CD14-positive monocyte (primary cell): ENCODE results near the gene C14orf39. TPM values are rescaled to one million over a fixed set of nuclear protein-coding genes. Genes with fewer than 3 reads are reported as not detected.
A peak's percentile ranks its signal among the peaks of the same experiment; 100 is the strongest.

Experiments used
- DNase-seq, 3 donors: peaks; one replicate each; pipeline ENCODE4 v3.0.0-alpha.2; 2011 to 2022
- H2AFZ ChIP-seq: 2 replicates; pipeline ENCODE4 v1.6.0; 2012; ENCODE audit warnings: mild to moderate bottlenecking, low read depth, low read length, inconsistent platforms; ENCODE audit not compliant: insufficient read depth, poor library complexity, severe bottlenecking
- H3K27ac ChIP-seq, 2 donors: 1 replicate in 1 of 2; 2 replicates in 1 of 2; pipeline ENCODE4 v1.5.1; 2012 to 2013; ENCODE audit warnings: low read length in 2 of 2, control low read depth in 1 of 2, inconsistent platforms in 1 of 2, low read depth in 1 of 2, mild to moderate bottlenecking in 1 of 2
- H3K27me3 ChIP-seq, 2 donors: one replicate each; pipeline versions ENCODE4 v1.6.0 to v1.6.1; 2011 to 2013; ENCODE audit warnings: low read length in 2 of 2; ENCODE audit not compliant: control insufficient read depth in 2 of 2, insufficient read depth in 2 of 2
- H3K36me3 ChIP-seq, 2 donors: replicated peaks in 1 of 2; 1 replicate in 1 of 2; 2 replicates in 1 of 2; pipeline versions ENCODE4 v1.5.1 to v1.6.1; 2012 to 2013; ENCODE audit warnings: low read length in 2 of 2, control low read depth in 1 of 2, inconsistent platforms in 1 of 2, mild to moderate bottlenecking in 1 of 2; ENCODE audit not compliant: insufficient read depth in 2 of 2, control insufficient read depth in 1 of 2
- H3K4me1 ChIP-seq, 2 donors: 1 replicate in 1 of 2; 2 replicates in 1 of 2; pipeline versions ENCODE4 v1.5.1 to v1.6.1; 2012 to 2013; ENCODE audit warnings: low read length in 2 of 2, control low read depth in 1 of 2, inconsistent platforms in 1 of 2, mild to moderate bottlenecking in 1 of 2, moderate library complexity in 1 of 2; ENCODE audit not compliant: insufficient read depth in 2 of 2, control insufficient read depth in 1 of 2
- H3K4me2 ChIP-seq: replicated peaks from 2 replicates; pipeline ENCODE3; 2012; ENCODE audit warnings: low read length, moderate library complexity, mild to moderate bottlenecking; ENCODE audit not compliant: poor library complexity, severe bottlenecking; ENCODE audit errors: extremely low read depth
- H3K4me3 ChIP-seq, 3 experiments: fragments of 200-600 bp in 1 of 3; sonication (generic) in 1 of 3; replicated peaks in 1 of 3; 1 replicate in 2 of 3; 2 replicates in 1 of 3; pipeline ENCODE4 v1.5.1; 2011 to 2013; ENCODE audit warnings: low read length in 3 of 3, mild to moderate bottlenecking in 3 of 3, control low read depth in 2 of 3, low read depth in 2 of 3, inconsistent platforms in 1 of 3, moderate library complexity in 1 of 3
- H3K79me2 ChIP-seq: 2 replicates; pipeline ENCODE4 v1.6.0; 2012; ENCODE audit warnings: mild to moderate bottlenecking, control low read depth, inconsistent platforms, low read length, moderate library complexity; ENCODE audit not compliant: insufficient read depth
- H3K9ac ChIP-seq: 2 replicates; pipeline ENCODE4 v1.6.0; 2017; ENCODE audit warnings: low read length, mild to moderate bottlenecking; ENCODE audit not compliant: insufficient read depth, poor library complexity, severe bottlenecking
- H3K9me3 ChIP-seq, 2 donors: replicated peaks in 1 of 2; 1 replicate in 1 of 2; 2 replicates in 1 of 2; pipeline versions ENCODE4 v1.5.1 to v1.6.1; 2012 to 2013; ENCODE audit warnings: low read length in 2 of 2, control low read depth in 1 of 2; ENCODE audit not compliant: control insufficient read depth in 1 of 2, insufficient read depth in 1 of 2
- H4K20me1 ChIP-seq: 2 replicates; pipeline ENCODE4 v1.6.0; 2012; ENCODE audit warnings: mild to moderate bottlenecking, low read length, control low read depth, moderate library complexity; ENCODE audit not compliant: insufficient read depth
- H3K27ac Mint-ChIP-seq, 7 donors: one replicate each; pipeline ENCODE4 v1.8.0; 2020; ENCODE audit warnings: mild to moderate bottlenecking in 7 of 7, mixed read lengths in 7 of 7, moderate library complexity in 6 of 7, inconsistent platforms in 2 of 7
- H3K27me3 Mint-ChIP-seq, 3 donors: one replicate each; pipeline ENCODE4 v1.8.0; 2021 to 2022; ENCODE audit warnings: low read depth in 3 of 3, mild to moderate bottlenecking in 3 of 3, mixed read lengths in 3 of 3, moderate library complexity in 3 of 3, inconsistent platforms in 1 of 3
- H3K36me3 Mint-ChIP-seq, 2 donors: one replicate each; pipeline ENCODE4 v1.8.0; 2020; ENCODE audit warnings: mixed read lengths in 2 of 2, inconsistent platforms in 1 of 2, mild to moderate bottlenecking in 1 of 2
- H3K4me1 Mint-ChIP-seq: one replicate; pipeline ENCODE4 v1.8.0; 2020; ENCODE audit warnings: mild to moderate bottlenecking, mixed read lengths
- H3K4me3 Mint-ChIP-seq, 2 donors: one replicate each; pipeline ENCODE4 v1.8.0; 2020; ENCODE audit warnings: mild to moderate bottlenecking in 2 of 2, mixed read lengths in 2 of 2, moderate library complexity in 1 of 2
- H3K9me3 Mint-ChIP-seq, 7 donors: one replicate each; pipeline ENCODE4 v1.8.0; 2020 to 2022; ENCODE audit warnings: mixed read lengths in 7 of 7, mild to moderate bottlenecking in 6 of 7, moderate library complexity in 6 of 7, inconsistent platforms in 2 of 7
- WGBS: methylation state at CpG from one replicate; pipeline ENCODE4 v1.1.5; 2013; ENCODE audit warnings: missing lambda C conversion rate; ENCODE audit not compliant: insufficient coverage; 5-methylcytosine and 5-hydroxymethylcytosine counted together
- intact Hi-C, 2 donors: fragments of 100-400 bp; cut with micrococcal nuclease; formaldehyde crosslinking; loops; one replicate each; pipeline versions ENCODE4 v1.15.0 to v1.15.1; 2023
- polyA plus RNA-seq, 3 donors: library from polyadenylated mRNA; depleted of rRNA in 1 of 3; unstranded in 2 of 3; stranded (reverse) in 1 of 3; fragments of 300-500 nt in 2 of 3; fragments of >200 nt in 1 of 3; fragmentation: Illumina TruSeq in 2 of 3; gene quantifications; 1 replicate in 2 of 3; 2 replicates in 1 of 3; pipeline ENCODE4 v1.2.3, GENCODE V29; 2012 to 2021
- TF ChIP-seq, protein P1 (sequence below): fragments of 200-600 bp; IDR thresholded peaks from one replicate; pipeline ENCODE4 v1.8.0; 2022; ENCODE audit warnings: antibody characterized with exemption, mild to moderate bottlenecking

Gene C14orf39
- polyA plus RNA-seq, 3 donors, result not detected

DNA sequence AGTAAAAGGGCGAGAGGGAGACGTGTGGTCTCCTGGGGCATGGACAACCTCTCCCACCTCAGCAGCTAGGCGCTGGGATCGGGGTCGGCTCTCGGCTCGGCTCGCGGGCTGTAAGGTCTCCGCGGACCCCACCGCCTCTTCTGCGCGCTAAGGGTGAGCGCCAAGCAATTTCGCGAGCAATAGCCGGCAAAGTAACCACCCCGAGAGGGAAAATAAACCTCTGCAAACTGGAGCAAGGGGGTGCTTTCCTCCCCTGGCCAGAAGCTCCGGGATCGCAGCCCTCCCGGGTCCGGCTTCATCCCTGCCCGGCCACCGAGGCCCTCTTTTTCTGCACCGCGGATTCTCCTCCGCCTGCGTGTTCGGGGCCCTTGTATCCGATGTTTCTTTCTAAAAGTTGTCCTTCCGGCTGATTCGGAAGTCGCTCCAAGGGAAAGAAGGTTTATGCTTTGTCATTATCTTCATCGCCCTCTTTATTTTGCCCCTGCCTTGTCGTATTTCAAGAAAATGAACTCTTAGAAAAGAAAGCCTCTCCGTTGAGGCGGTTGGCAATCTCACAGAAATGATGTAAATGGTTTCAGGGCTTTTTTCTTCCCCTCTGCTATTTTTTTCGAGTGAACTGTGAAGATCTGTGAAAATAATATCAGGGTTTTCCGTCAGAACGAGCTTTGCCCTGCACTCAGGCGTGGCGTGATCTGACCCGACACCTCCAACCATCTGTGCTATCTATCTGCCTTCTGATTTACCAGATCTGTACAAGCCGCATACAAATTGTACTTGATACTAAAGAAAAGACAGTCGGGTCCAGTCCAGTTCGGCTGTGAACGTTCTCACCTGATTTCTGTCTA, 21.3 kb upstream of the C14orf39 start:
- peaks cover 2 to 41% of the 10 kb centered on the region in 2 donors for H3K9me3 ChIP-seq
- H3K36me3 ChIP-seq, result no peaks in the 10 kb centered on the region
- no peak overlapping the region for H2AFZ ChIP-seq
- H3K4me3 Mint-ChIP-seq, result peak overlapping the region in 1 of 2 donors; percentile 76
- peaks cover 87 to 95% (median 88%) of the 10 kb centered on the region in 3 donors for H3K27me3 Mint-ChIP-seq
- no peak overlapping the region for H3K27ac ChIP-seq
- H3K27me3 ChIP-seq, result peaks cover 89 to 98% of the 10 kb centered on the region in 2 donors
- DNase-seq, result no peak
- no peaks in the 10 kb centered on the region for H4K20me1 ChIP-seq
- H3K4me1 Mint-ChIP-seq, result peaks cover 10% of the 10 kb centered on the region
- intact Hi-C loops, result no loop called here
- TF ChIP-seq, protein P1, sequence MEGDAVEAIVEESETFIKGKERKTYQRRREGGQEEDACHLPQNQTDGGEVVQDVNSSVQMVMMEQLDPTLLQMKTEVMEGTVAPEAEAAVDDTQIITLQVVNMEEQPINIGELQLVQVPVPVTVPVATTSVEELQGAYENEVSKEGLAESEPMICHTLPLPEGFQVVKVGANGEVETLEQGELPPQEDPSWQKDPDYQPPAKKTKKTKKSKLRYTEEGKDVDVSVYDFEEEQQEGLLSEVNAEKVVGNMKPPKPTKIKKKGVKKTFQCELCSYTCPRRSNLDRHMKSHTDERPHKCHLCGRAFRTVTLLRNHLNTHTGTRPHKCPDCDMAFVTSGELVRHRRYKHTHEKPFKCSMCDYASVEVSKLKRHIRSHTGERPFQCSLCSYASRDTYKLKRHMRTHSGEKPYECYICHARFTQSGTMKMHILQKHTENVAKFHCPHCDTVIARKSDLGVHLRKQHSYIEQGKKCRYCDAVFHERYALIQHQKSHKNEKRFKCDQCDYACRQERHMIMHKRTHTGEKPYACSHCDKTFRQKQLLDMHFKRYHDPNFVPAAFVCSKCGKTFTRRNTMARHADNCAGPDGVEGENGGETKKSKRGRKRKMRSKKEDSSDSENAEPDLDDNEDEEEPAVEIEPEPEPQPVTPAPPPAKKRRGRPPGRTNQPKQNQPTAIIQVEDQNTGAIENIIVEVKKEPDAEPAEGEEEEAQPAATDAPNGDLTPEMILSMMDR, result no peak
- no peaks in the 10 kb centered on the region for H3K79me2 ChIP-seq
- H3K4me3 ChIP-seq, result no peak overlapping the region
- 11% methylated on average over 25 of the region's 48 CpGs for WGBS
- H3K27ac Mint-ChIP-seq, result no peak overlapping the region
- no peak overlapping the region for H3K4me2 ChIP-seq
- H3K4me1 ChIP-seq, result no peaks in the 10 kb centered on the region
- H3K9ac ChIP-seq, result no peak overlapping the region
- peaks cover 1 to 2% of the 10 kb centered on the region in 2 donors for H3K36me3 Mint-ChIP-seq
- peaks cover 0 to 26% (median 22%) of the 10 kb centered on the region in 7 donors for H3K9me3 Mint-ChIP-seq

DNA sequence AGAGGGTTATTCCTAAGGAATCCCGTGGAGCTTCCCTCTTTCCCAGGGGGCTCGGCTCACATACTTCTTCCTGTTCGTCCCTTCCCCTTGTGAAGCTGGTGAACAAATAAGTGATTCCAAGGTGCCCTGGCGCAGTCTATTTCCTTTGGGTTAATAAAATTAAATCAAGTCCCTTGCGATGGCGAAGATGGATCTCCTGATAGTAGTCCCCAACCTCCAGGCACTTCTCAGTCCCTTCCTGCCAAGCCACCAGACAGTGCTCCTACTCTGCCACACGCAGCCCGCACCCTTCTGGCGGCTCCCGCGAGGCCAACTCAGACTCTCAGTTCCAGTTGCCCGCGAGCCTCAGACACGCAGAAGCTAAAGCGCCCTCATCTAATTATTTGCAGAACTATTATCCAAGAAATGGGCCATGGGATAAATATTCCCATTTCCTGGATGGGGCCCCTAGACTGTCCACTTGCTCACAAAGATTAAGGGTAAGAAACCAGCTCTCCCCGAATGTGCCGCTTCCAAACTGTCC, 20.7 kb upstream of the C14orf39 start:
- no peak for DNase-seq
- H3K27ac Mint-ChIP-seq, result no peak overlapping the region
- Histone ChIP-seq H3K4me3 (no peak overlapping the region), H3K4me1 (no peaks in the 10 kb centered on the region), H3K9me3 (peaks cover 2 to 34% of the 10 kb centered on the region in 2 donors), H3K4me2 (no peak overlapping the region), H3K36me3 (no peaks in the 10 kb centered on the region), H4K20me1 (no peaks in the 10 kb centered on the region), H3K79me2 (no peaks in the 10 kb centered on the region), H3K9ac (no peak overlapping the region), H2AFZ (no peak overlapping the region), H3K27me3 (peaks cover 82 to 98% of the 10 kb centered on the region in 2 donors), H3K27ac (no peak overlapping the region)
- peaks cover 10% of the 10 kb centered on the region for H3K4me1 Mint-ChIP-seq
- peak overlapping the region in 1 of 2 donors; percentile 76 for H3K4me3 Mint-ChIP-seq
- H3K27me3 Mint-ChIP-seq, result peaks cover 83 to 93% (median 85%) of the 10 kb centered on the region in 3 donors
- peaks cover 0 to 26% (median 20%) of the 10 kb centered on the region in 7 donors for H3K9me3 Mint-ChIP-seq
- intact Hi-C loops, result no loop called here
- H3K36me3 Mint-ChIP-seq, result peaks cover 1 to 2% of the 10 kb centered on the region in 2 donors
- WGBS, result 11% methylated on average over 10 of the region's 17 CpGs
- TF ChIP-seq, protein P1, result no peak
